ENCODE data around the gene ECI1. TPM values are rescaled to one million over a fixed set of nuclear protein-coding genes. Genes with fewer than 3 reads are reported as not detected.
"Not testable (repeated sequence)": the region's sequence is repeated elsewhere in the genome, so short reads cannot be mapped to it uniquely, and the experiment has no call there.

Gene ECI1
- total RNA-seq, 1 experiment from 2014 or later, result 41.1 TPM

DNA sequence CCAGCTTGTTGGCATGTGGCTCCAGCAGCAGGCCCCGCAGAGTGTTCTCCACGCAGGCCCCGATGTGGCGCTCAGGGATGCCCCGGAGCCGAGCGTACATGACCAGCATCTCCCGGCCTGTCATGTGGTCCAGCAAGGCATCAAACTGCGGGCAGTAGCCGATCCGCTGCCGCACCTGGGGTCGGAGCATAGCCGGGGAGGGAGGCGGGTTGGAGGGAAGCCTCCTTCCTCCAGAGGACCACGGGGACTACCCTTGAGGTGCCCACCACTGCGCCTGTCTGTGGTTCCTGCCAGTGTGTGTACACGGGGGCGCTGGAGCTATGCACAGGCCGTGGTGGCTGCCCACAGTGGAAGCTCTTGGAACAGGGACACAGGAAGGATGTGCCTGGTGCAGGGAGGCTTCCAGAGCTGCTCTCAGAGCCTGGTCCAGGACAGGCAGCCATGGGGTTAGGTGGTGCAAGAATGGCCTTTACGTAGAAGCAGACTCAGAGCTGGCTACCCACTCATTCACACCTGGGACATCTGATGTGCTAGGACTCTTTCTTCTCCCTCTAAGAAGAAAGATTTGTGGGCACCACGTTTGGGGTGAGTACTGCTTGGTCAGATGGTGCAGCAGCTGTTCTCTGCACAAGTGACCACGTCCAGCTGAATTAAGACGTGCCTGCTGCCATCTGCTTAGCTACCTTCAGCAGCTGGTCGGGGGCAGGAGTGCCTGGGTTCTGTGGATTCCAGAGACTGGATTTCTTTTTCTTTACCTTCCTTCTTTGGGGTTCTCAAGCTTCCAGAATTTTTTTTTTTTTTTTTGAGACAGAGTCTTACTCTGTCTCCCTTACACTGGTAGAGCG, 27.8 kb upstream of the ECI1 start:
- DNase-seq (ENCODE audit: low read depth), result no peak

DNA sequence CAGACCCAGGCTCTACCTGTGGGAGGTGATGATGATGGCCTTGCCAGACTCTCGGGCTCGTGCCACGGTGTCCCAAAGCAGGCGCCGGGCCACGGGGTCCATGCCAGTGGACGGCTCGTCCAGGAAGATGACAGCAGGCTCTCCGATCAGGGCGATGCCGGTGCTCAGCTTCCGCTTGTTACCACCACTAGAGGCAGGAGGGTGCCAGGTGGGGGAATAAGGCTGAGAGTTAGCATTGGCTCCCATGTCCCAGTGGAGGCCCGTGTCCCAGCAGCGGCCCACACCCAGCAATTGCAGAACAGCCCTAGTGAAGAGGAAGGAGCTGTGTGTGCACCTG, 26.9 kb upstream of the ECI1 start:
- no peak for DNase-seq (ENCODE audit: low read depth)

DNA sequence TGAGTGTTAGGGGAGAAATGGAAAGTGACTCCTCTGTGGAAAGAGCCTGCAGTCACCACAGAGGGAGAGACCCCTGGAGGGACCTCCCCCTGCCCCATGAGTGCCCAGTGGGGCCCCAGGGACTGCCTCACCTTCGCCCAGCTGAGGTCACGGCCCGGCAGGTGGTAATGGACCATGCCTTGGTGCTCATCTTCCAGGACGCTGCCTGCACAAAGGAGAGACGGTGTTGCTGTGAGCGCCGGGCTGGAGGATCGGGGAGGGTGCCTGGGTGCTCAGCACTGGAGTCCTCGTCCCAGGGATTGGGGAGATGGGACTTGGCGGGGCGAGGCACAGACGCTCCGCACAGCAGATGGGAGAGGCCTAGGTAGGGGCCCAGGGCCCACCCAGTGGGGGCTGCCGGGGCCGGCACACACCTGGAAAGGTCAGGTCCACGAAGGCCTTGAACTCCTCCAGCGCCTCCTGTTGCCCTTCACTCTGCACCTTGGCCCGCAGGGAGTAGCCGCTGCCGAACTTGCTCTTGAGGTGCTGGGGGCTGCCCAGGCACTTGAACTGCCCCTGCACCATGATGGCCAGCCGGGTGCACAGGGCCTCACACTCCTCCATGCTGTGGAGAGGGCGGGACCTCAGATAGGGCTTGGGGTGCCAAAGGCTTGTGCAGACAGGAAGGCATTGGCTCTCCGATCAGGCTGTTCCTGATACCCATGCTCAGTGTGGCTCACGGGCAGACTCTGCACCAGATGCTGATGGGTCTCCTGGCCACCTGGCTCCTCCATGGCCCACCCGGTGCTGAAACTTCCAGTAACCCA, 26.3 kb upstream of the ECI1 start:
- DNase-seq (ENCODE audit: low read depth), result no peak

DNA sequence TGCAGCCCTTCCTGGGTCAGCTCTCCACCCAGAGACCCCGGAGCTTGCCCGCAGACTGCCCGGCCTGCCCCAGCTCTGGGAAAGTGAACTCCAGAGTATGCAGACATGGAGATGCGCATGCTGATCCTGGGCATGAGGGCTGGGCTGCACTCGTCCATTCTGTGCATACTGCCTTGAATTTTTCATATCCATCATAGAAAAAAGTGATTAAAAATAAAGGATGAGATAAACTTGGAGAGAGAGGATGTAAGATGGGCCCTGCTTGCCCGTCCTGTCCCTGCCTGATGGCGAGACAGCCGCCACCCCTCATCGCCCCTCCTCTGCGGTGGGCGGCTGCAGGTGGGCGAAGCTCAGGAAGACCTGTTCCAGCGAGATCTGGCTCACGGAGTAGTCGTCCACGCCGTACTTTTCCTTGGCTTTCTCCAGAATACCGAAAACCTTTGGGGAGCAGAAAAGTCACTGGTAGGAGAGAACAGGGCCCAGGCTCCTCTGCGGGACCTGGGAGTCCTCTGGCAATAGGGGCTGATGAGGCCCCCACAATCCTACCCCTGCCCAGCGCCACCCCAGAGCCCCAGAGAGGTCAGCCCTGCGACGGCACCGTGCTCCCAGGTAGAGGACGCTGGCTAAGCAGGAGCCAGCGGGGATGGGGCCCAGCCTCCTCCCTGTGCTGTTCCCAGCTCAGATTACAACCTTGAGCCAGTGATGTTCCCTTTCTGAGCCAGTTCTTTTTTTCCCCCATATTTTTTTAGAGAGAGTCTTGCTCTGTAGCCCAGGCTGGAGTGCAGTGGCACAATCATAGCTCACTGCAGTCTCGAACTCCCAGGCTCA, 25.2 kb upstream of the ECI1 start:
- no peak for DNase-seq (ENCODE audit: low read depth)

DNA sequence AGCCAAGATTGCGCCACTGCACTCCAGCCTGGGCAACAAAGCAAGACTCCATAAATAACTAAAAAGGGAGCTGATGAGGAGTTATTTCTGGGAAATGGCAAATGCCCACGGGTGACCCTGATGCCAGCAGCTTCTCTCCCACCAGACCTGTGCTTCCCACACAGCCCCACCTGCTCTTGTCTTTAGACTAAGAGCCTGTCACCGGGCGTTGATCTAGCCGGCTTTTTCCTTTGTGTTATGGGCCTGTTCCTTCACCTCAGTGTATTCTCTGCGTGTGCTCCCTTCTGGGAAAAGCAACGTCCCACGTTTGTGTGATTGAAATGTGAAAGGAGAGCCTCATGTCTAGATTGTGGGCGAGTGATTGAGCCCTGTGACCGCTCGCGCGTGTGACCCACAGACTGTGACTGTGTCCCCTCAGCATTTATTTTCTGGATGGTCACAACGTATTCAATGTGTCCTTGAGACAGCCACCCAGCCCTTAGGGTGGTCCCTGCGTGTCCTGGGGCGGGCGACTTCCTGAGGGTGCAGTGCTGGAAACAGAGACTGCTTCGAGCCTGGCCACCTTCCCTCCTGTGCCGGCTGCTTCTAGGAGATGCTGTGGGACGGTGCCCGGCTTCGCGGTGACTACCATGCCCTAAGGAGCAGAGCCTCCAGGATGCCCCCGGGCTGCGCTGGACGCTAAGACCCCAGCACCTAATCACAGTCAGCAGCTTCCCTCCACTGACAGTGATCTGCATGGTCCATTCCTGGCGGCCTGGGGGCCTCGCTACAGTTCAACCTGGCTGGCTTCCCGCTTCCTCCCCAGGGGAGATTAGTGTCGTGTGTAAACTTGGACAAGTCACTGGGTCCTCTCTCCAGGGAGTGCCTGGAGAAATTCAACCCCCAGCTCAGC, 24.3 kb upstream of the ECI1 start:
- DNase-seq (ENCODE audit: low read depth), result no peak

DNA sequence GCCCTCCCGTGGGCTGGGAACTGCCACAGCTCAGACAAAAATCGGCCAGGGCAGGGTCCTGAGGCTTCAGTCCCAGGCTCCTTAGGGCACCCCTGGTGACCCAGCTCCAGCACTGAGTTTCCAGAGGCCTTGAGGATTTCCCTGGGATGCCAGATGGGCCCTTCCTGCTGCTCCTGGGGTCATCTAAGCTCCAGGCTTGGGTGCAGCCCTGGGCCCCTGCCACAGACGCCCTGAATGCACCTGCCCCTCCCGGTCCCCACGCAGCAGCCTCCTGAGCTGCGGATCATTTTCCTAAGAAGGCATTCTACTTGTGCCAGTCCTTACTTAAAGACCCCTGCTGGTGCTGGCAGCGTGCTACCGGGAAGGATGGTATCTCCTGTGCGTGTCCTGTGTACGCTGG, 22.5 kb upstream of the ECI1 start:
- no peak for DNase-seq (ENCODE audit: low read depth)

DNA sequence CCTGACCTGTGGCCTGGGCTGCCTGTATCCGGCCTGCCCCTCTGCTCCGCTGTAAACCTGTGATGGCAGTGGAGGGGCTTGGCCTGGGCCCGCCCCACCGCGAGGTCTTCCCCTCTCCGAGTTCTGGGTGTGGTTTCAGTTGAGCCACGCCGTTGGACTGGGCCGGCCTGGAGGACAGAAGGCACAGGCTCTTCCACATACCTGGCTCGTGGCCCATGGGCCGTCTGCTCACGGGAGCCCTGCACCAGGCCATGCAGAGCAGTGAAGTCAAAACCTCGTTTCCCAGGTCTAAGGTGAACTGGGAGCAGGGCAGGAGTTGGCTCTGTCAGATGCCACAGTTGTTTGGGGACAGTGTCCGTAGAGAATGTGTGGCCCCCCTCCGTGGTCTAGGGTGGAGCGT, 22.1 kb upstream of the ECI1 start:
- DNase-seq (ENCODE audit: low read depth), result no peak

DNA sequence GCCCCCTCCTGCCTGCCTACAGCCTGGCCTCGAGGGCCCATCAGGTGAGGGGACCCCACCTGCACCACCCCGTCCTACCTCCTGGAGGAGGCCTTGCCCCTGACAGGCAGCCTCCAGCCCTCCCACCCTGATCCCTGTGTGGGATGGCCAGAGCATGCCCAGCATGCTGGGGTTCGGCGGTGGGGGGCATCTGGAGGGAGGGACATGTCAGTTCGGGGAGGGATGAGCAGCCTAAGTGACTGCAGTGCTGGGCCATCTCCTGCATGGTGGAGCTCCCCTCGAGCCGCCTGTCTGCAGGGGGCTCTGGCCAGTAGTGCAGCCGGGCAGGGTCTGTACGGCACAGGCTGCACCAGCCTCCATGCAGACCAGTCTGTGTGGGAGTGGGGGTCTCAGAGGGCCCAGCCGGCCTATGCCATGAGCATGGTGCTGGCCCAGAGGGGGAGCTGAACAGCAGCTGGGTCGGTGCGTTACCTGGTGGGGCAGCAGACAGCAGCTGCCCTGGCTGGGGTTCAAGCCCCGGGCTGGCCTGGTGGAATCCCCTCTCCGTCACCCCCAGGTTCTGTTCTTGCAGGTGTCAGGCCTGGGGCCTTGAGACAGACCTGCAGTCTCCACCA, 20.6 kb upstream of the ECI1 start:
- DNase-seq (ENCODE audit: low read depth), result no peak

DNA sequence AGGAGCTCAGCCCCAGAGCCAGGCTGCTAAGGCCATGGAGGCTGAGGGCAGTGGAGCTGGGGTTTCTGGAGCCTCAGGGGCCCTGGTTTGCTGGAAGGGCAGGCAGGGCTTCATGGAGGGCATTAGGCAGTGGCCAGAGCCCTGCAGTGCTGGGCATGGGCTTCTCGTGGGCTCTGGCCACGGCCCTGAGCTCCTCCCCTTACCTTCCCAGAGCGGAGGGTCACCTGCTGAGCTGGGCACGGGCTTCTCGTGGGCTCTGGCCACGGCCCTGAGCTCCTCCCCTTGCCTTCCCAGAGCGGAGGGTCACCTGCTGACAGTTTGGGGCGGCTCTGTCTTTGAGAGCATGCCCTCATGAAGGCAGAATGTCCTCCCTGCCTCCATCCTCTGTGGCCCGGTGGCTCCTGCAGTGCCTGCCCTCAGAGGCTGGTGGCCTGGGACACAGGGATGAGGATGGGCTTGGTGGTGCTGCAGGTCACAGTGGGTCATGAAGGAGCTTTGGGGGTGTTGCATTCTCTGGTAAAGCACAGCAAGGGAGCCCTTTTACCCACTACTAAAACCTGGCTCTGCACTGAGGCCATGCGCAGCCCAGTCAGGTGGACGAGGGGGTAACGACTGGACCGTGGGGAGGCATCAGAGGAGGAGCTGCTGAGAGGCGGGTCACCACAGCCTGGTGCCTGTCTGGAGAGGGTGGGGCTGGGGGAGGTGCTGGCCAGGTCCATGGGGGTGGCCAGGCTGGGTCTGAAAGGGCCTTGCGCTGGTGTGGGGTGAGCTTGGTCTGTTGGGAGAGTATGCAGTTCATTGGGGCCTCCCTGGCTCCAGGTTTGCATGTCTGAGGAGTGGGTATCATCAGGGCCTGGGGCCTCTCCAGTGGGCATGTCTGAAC, 19.4 kb upstream of the ECI1 start:
- DNase-seq (ENCODE audit: low read depth), result no peak

DNA sequence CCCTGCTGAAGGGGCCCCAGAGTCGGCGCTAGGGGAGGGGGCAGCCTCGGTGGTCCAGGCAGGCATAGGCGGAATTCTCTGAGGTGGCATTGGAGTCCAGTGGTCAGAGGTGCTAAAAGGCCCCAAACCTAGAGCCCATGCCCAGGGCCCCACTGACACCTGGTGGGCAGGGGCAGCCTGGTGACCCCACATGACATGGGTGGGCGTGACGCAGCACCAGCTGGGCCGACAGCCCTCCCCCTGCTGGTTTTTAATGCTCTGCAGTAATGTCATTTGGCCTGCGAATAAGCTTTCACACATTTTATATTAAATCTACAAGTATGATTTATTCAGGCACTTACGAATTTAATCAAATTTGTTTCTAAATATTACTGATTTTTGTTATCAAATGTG, 18.7 kb upstream of the ECI1 start:
- no peak for DNase-seq (ENCODE audit: low read depth)

DNA sequence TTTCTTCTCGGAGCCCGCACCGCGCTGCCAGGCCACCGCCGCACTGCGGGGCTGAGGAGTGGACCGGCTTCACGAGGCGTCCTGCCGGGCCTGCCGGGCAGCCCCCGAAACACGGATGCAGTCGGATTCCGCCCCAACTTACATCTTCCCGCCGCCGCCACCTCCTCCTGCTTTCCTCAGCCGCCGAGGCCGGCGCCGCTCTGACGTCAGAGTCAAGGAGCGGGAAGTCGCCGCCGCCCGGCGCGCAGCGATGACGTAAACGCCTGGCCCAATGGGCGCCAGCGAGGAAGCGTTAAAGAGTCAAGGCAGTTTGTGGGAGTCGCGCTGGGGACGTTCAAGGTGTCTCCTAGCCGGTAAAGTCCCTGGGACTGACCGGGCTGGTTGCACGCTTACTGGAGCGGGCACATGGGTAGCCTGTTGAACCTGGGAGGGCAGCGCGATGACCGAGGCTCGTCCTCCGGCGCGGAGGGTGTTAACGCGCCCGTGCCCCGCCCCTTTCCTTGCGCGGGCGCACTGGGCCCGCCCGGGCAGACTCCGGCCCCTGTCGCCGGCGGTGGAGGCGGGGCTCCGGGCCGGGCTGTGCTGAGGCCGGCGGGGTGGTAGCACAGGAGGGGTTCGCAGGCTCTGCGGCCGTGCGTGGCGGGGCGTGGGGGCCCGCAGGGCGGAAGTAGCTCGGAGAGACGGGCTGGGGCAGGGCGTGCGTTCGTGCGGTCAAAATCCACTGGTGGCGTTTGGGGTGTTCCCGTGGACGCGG, 16.7 kb upstream of the ECI1 start, which contains the start of gene RNPS1:
Gene RNPS1, minus strand, starts transcription at position 214 of the 754 bp plus-strand sequence. CDS start 3,483 bp downstream, outside the sequence.
- peak; percentile 96 for DNase-seq (ENCODE audit: low read depth)

DNA sequence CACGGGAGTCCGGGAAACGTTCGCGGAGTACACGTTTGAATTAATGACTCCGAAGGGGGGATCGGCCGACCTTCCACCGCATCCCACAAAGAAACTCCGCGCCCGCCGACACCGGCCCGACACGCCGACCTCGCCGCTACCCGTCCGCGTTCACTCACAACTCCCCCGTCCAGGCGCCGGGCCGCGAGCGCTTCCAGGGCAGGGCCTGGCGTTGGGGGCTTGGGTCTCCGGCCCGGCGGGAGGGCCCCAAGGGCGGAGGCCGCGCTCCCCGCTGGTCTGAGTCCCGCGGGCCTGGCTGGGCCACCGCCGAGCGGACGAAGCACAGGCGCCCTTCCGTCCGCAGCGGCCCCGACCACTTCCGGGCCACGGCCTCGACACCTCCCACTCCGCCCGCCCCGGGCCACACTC, 16.1 kb upstream of the ECI1 start:
- not testable (repeated sequence) for DNase-seq (ENCODE audit: low read depth)

DNA sequence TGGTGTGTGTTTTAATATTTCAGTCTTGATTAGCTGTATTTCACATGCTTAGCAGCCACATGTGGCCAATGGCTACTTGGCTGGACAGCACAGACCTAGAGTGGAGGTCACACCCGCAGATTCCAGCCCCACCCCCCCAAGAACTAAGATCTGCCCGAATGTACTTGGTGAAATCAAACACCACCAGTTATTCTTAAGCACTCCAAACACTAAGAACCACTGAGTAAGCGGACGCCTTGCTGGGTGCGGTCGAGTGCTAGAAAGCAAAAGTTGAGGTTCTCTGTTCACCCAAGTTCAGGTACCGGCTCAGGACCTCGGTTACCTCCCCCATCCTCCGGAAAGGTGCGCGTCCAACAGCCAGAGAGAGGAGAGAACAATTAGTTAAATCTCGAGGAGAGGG, 15.5 kb upstream of the ECI1 start:
- not testable (repeated sequence) for DNase-seq (ENCODE audit: low read depth)

DNA sequence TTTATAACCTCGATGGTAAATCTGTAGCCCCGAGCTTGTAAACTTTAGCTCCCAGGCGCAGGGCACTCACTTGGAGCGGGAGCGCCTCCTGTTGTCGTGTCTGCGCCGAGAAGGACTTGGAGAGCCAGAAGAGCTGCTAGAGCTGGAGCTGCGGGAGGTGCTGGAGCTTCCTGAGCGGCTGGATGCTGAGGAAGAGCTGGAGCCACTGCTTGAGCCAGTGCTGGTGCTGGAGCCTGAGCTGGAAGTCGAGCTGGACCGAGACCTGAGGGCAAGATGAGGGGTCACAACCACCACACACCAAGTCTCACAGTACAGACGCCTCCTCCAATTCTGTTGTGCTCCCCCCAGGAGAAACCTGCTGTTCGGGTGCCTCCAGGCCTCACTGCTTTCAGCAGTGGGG, 11.6 kb upstream of the ECI1 start:
- not testable (repeated sequence) for DNase-seq (ENCODE audit: low read depth)

DNA sequence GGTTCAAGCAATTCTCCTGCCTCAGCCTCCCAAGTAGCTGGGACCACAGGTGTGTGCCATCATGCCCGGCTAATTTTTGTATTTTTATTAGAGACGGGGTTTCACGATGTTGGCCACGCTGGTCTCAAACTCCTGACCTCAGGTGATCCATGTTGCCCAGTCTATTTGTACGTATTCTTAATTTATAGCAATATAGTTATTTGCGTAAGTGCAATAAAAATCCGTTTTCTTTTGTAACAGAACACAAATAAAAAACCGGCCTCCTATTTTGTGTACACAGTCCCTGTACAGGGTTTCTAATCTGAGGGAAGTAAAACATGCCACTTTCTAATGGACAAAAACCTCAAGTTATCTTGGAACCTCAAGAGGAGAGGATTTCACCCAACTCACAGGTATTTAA, 8.9 kb upstream of the ECI1 start:
- no peak for DNase-seq (ENCODE audit: low read depth)

DNA sequence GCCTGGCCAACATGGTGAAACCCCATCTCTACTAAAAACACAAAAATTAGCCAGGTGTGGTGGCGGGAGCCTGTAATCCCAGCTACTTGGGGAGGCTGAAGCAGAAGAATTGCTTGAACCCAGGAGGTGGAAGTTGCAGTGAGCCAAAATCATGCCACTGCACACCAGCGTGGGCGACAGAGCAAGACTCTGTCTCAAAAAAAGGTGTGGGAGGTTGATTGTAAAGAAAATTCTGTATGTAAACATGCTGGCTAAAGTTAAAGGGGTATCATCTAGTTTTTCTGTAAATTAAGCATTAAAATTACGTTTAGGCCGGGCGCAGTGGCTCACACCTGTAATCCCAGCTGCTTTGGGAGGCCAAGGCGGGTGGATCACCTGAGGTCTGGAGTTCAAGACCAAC, 7.1 kb upstream of the ECI1 start:
- not testable (repeated sequence) for DNase-seq (ENCODE audit: low read depth)

DNA sequence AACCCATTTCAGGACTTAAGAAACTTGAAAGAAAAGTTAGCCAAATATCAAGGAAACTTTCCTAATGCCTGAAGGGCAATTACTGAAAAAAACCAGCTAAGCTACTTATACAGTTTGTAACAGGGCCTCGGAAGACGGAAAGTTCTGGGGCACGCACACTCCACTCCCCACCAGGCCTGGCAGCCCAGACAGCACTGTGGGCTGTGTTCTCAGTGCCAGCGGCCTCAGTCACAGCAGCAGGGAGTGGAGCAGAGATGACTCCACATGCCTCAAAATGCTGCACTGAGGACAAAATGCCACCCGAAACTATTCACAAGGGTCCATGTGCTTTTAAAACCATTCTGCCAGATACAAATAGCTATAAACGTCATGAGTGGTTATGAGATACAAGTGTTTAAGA, 6.3 kb upstream of the ECI1 start:
- no peak for DNase-seq (ENCODE audit: low read depth)

DNA sequence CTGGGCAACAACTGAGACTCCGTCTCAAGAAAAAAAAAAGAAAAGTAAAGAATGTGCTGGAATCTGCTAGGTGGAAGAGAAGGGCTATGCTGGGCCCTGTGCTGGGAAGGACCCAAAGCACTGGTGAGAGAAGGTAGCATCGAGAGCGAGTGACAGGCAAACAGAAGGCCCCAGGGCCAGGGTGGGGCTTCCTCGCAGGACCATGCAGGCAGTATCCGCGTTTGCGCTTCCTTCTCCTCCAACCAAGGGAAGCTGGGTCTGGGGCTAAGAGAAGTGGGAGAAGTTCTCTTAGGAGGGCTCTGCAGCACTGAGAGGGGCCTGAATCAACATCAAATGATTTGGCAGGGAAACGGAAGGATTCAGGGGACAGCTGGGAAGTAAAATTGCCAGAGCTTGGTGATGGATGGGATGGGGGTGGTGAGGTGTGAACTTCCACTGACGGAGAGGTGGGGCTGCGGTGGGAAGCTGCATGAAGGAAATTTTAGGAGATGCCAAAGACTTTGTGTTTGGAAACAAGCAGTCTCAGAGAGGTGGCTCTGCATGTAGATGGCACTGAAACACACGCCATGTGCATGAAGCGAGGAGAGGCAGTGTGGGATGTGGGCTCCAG, 5.2 kb upstream of the ECI1 start:
- no peak for DNase-seq (ENCODE audit: low read depth)

DNA sequence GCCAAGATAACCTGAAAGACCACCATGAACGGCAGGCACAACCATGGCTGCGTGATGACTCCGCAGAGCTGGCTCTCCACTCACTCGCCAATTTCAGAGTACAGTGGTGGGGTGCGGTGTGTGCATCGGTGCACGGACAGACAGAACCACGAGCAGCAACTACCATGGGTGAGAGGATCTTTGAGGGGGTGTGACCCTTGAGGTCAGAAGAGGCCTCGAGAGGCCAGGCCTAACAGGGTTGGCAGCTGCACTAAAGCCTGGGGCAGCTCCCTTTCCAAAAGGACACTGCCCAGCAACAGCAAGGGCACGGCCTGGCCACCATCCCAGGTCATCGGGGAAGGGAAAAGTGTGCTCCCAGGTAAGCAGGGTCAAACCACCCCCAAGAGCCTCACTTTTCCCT, 1.9 kb upstream of the ECI1 start:
- DNase-seq (ENCODE audit: low read depth), result no peak

Measured in Daoy (cell line).